ENCODE data around the gene PTPRJ.

GRCh38 chr11:48008951-48009270 is 28.6 kb downstream of the PTPRJ start:
- TF ChIP-seq CTCF (IDR thresholded peaks at IDR 0.05 in 8 of 11, conservative IDR thresholded peaks at IDR 0.05 in 3 of 11) (no peak), POLR2A (IDR thresholded peaks at IDR 0.05) (no peak)
